Mucosa of rectum (tissue), 2 donors: ENCODE data around the gene C19orf47.

Source experiments
- H3K27ac ChIP-seq, 2 donors: one replicate each; pipeline ENCODE4 v1.7.0; 2013; ENCODE audit warnings: inconsistent platforms in 2 of 2, low read depth in 2 of 2, low read length in 2 of 2
- H3K27me3 ChIP-seq, 2 donors: one replicate each; pipeline ENCODE4 v1.7.0; 2013; ENCODE audit warnings: low read length in 2 of 2; ENCODE audit not compliant: control insufficient read depth in 2 of 2, insufficient read depth in 2 of 2
- H3K36me3 ChIP-seq, 2 donors: one replicate each; pipeline ENCODE4 v1.7.0; 2013; ENCODE audit warnings: low read length in 2 of 2; ENCODE audit not compliant: control insufficient read depth in 2 of 2, insufficient read depth in 2 of 2
- H3K4me1 ChIP-seq, 2 donors: one replicate each; pipeline ENCODE4 v1.7.0; 2013; ENCODE audit warnings: low read length in 2 of 2, mild to moderate bottlenecking in 1 of 2; ENCODE audit not compliant: control insufficient read depth in 2 of 2, insufficient read depth in 2 of 2
- H3K4me3 ChIP-seq, 2 donors: one replicate each; pipeline ENCODE4 v1.7.0; 2013; ENCODE audit warnings: low read length in 2 of 2
- H3K9ac ChIP-seq, 2 donors: one replicate each; pipeline ENCODE4 v1.7.0; 2013; ENCODE audit warnings: low read length in 2 of 2, low read depth in 1 of 2, mild to moderate bottlenecking in 1 of 2
- H3K9me3 ChIP-seq, 2 donors: one replicate each; pipeline ENCODE4 v1.7.0; 2013; ENCODE audit warnings: low read length in 2 of 2; ENCODE audit not compliant: control insufficient read depth in 2 of 2
- donor health status: healthy.
- donor health status: Normal muscosa, but diverticular disease.

C19orf47 gene, protein sequence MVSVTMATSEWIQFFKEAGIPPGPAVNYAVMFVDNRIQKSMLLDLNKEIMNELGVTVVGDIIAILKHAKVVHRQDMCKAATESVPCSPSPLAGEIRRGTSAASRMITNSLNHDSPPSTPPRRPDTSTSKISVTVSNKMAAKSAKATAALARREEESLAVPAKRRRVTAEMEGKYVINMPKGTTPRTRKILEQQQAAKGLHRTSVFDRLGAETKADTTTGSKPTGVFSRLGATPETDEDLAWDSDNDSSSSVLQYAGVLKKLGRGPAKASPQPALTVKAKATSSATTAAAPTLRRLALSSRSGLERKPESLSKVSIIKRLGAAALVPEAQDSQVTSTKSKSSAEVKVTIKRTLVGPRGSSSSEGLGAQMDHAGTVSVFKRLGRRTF

DNA sequence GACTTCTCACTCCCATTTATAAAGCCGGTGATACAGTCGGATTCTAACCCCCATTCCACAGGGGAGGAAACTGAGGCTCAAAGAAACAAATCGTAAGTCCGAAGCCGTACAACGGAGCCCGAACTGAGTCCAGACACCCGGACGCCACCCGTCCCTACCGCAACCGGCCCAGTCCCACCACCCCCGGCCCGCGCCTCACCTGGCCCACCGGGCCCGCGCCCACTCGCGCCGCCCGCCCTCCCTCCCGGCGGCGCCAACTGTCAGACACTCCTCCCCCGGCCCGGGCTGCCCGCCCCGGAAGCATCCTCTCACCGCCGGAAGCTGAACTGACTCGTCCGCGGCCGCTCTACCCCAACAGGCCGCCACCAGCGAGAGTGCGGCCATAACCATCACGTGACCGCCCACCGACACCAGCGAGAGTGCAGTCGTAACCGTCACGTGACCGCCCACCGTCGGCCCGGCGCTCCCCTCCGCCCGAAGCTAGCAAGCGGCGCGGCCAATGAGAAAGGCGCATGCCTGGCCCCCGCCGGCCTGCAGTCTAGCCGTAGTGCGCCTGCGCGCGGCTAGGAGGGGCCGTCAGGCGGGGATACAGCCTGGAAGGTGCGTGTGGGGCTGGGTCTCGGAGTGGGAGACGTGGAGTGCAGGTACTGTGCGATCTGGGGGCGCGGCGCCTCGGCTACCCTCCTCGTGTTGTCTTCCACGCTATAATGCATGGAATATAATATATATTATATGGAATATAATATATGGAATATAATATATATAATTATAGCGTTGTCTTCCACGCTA is at the start of gene C19orf47, which contains the start of gene PLD3:
Gene C19orf47, minus strand, starts transcription at position 273 of the 789 bp plus-strand sequence. CDS start 6,540 bp downstream, outside the sequence.
Gene PLD3, plus strand, starts transcription at position 571 of the 789 bp plus-strand sequence. CDS start 17,789 bp downstream, outside the sequence.
- peak within 1 kb of the TSS; percentile 75 to 97 for H3K4me3 ChIP-seq
- peaks cover 9% of the 10 kb centered on the region in 2 donors for H3K4me1 ChIP-seq
- H3K9ac ChIP-seq, result peak within 1 kb of the TSS; percentile 88 to 91
- H3K27ac ChIP-seq, result peak within 1 kb of the TSS; percentile 51 to 58
- H3K27me3 ChIP-seq, result no peaks in the 10 kb centered on the region
- H3K9me3 ChIP-seq, result no peaks in the 10 kb centered on the region
- peaks cover 0 to under 1% of the 10 kb centered on the region in 2 donors for H3K36me3 ChIP-seq

DNA sequence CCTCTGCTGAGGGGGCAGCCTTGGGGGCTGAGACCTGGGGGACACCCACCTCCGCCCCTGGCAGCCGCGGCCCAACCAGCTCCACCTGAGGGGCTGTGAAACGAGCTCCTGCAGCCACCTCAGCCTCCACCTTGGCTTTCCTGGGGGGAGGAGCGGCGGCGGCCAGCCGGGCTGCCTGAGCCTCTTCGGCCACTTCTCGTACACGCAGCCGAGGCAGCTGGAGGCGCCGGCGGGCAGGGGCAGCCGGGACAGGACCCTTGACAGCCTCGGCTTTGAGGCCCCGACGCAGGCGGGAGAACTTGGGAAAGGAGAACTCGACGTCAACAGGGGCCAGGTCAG is 49.3 kb upstream of the C19orf47 start:
- no peak overlapping the region for H3K27ac ChIP-seq
- peaks cover 0 to 4% of the 10 kb centered on the region in 2 donors for H3K4me1 ChIP-seq
- no peaks in the 10 kb centered on the region for H3K36me3 ChIP-seq
- H3K9me3 ChIP-seq, result no peaks in the 10 kb centered on the region
- no peak overlapping the region for H3K9ac ChIP-seq
- no peaks in the 10 kb centered on the region for H3K27me3 ChIP-seq
- no peak overlapping the region for H3K4me3 ChIP-seq

DNA sequence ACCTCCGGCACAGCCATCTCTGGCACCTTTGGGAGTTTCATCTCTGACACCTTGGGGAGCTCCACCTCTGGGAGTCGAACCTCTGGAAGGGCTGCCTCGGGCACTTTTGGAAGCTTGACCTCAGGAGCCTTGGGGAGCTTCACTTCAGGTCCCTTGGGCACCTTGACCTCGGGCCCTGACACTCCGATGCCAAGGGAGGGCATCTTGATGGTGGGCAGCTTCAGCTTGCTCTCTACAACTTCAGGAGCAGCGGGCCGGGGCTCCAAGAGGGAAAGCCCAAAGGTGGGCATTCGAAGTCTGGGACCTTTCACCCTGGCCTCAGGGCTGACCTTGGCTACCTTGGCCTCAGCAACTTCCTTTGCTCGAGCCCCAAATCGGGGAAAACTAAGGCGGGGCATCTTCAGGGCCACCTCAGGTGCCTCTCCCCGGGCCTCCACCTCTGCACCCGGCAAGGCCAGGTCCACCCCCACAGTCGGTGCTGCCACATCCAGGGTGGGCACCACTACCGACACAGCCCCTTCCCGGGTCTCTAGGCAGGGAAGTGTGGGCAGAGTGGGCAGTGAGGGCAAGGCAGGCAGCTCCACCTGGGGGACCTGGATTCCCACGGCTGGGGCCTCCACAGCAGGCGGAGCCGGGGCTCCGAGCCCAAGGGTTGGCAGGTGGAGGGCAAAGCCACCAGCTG is 48.8 kb upstream of the C19orf47 start:
- Histone ChIP-seq H3K4me3 (no peak overlapping the region), H3K27me3 (no peaks in the 10 kb centered on the region), H3K9me3 (no peaks in the 10 kb centered on the region), H3K4me1 (peaks cover 0 to 4% of the 10 kb centered on the region in 2 donors), H3K27ac (no peak overlapping the region), H3K9ac (no peak overlapping the region), H3K36me3 (no peaks in the 10 kb centered on the region)

DNA sequence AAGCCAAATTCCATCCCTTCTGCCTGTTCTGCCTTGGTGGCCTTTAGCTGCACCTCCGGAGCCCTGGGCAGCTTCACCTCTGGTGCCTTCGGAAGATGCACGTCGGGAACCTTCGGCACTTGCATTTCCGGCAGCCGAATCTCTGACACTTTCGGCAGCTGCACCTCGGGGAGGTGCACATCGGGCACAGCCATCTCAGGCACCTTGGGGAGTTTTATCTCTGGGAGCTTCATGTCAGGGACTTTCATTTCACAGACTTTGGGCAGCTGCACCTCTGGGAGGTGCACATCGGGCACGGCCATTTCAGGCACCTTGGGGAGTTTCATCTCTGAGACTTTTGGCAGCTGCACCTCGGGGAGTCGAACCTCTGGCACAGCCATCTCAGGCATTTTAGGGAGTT is 47.8 kb upstream of the C19orf47 start:
- no peak overlapping the region for H3K4me3 ChIP-seq
- H3K4me1 ChIP-seq, result peaks cover 0 to 4% of the 10 kb centered on the region in 2 donors
- no peaks in the 10 kb centered on the region for H3K36me3 ChIP-seq
- H3K27me3 ChIP-seq, result no peaks in the 10 kb centered on the region
- H3K9ac ChIP-seq, result no peak overlapping the region
- no peaks in the 10 kb centered on the region for H3K9me3 ChIP-seq
- H3K27ac ChIP-seq, result no peak overlapping the region

DNA sequence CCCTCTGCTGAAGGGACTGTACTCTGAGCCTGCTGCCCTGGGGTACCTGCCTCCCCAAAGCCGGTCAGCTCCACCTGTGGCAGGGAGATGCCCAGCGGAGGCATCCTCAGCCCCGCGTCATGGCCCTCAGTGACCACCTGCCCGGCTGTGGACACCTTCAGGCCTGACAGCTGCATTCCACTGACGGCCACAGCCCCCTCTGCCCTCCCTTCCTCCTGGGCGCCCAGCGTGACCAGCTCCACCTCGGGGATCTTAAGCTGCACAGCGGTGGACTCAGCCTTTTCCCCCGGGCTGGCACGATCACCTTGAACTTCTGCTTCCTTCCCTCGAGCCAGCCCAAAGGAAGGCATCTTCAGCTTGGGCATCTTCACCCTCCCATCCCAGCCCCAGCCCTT is 46.6 kb upstream of the C19orf47 start:
- Histone ChIP-seq H3K4me3 (no peak overlapping the region), H3K9me3 (no peaks in the 10 kb centered on the region), H3K27me3 (no peaks in the 10 kb centered on the region), H3K27ac (no peak overlapping the region), H3K9ac (no peak overlapping the region), H3K36me3 (no peaks in the 10 kb centered on the region), H3K4me1 (peaks cover 0 to 4% of the 10 kb centered on the region in 2 donors)

DNA sequence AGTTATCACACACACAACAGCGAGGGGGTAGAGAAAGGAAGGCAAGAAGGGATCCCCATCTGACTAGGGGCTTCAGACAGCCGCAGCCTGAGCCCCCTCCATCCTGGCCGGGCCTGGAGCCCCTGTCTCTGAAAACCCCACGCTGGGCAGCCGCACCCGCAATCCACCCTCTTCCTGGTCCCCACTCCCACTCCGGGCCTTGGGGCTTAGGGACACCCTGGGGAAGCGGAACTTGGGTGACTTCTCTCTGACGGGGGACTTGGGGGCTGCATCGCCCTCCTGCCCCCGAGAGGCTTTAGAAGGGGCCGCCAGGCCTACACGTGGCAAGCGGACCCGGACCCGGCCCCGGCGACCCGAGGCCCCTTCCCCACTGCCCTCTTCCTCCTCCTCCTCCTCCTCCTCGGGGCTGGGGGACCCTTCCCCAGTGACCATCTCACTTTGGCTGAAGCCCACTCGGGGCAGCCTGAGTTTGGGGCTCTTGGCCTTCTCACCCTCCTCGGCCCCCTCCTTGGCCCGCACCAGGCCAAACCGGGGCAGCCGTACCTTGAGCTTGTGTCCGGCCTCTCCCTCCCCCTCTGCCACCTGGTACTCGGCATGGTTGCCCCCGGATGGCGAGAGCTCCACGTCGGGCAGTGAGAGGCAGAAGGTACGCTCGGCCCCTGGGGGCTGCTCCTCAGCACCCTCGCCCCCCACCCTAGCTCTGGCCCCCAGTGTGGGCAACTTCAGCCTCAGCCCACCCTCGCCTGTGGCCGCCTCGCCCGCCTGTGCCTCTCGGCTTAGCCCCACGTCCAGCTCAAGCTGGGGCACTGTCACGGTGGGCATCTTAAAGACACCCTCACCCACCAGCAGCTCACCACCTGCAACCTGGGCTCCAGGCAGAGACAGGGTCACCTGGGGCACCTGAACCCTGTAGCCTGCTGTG is 46.0 kb upstream of the C19orf47 start:
- Histone ChIP-seq H3K27ac (no peak overlapping the region), H3K4me3 (no peak overlapping the region), H3K4me1 (peaks cover 0 to 4% of the 10 kb centered on the region in 2 donors), H3K27me3 (no peaks in the 10 kb centered on the region), H3K36me3 (no peaks in the 10 kb centered on the region), H3K9ac (no peak overlapping the region), H3K9me3 (no peaks in the 10 kb centered on the region)

DNA sequence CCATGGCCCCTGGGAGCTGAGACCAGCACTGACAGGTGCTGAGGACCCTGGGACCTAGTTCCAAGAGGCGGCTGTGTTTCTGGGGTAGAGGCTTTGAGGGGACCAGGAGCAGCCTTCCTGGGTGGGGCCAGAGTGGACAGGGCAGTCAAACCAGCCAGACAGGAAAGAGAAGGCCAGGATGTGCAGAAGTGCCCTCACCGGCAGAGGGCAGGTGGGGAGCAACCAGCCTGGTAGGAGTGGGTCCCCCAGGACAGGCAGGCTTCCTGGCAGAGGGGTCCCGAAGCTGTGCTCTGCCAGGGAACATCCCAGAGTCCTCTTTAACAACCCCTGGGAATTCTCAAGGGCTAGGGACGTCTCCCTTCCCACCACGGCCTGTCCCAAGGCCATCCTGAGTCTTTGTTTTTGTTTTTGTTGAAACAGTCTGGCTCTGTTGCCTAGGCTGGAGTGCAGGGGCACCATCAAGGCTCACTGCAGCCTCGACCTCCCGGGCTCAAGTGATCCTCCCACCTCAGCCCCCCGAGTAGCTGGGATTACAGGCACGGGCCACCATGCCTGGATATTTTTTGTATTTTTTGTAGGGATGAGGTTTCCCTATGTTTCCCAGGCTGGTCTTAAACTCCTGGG is 44.8 kb upstream of the C19orf47 start:
- Histone ChIP-seq H3K4me3 (no peak overlapping the region), H3K27ac (no peak overlapping the region), H3K4me1 (peaks cover 0 to 4% of the 10 kb centered on the region in 2 donors), H3K9me3 (no peaks in the 10 kb centered on the region), H3K27me3 (no peaks in the 10 kb centered on the region), H3K36me3 (no peaks in the 10 kb centered on the region), H3K9ac (no peak overlapping the region)

DNA sequence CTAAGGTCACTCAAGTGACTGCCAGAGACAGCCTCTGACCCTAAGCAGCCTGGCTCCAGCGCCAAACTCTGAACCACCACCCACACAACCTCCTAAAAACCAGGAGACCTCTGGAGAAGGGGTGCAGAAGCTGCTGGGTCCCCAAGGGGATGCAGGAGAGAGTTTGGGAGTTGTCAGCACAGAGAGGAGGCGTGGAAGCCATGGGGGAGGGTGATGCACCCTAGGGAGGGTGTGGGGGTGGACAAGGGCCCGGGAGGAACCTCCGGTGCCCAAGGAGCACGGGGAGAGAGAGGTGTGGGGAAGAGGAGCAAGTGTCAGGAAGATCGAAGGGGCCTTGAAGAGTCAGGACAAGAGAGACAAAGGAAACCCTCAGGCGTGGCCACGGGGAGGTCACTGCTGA is 43.9 kb upstream of the C19orf47 start:
- Histone ChIP-seq H3K36me3 (no peaks in the 10 kb centered on the region), H3K9me3 (no peaks in the 10 kb centered on the region), H3K9ac (no peak overlapping the region), H3K27me3 (no peaks in the 10 kb centered on the region), H3K4me1 (peaks cover 0 to 4% of the 10 kb centered on the region in 2 donors), H3K4me3 (no peak overlapping the region), H3K27ac (no peak overlapping the region)

DNA sequence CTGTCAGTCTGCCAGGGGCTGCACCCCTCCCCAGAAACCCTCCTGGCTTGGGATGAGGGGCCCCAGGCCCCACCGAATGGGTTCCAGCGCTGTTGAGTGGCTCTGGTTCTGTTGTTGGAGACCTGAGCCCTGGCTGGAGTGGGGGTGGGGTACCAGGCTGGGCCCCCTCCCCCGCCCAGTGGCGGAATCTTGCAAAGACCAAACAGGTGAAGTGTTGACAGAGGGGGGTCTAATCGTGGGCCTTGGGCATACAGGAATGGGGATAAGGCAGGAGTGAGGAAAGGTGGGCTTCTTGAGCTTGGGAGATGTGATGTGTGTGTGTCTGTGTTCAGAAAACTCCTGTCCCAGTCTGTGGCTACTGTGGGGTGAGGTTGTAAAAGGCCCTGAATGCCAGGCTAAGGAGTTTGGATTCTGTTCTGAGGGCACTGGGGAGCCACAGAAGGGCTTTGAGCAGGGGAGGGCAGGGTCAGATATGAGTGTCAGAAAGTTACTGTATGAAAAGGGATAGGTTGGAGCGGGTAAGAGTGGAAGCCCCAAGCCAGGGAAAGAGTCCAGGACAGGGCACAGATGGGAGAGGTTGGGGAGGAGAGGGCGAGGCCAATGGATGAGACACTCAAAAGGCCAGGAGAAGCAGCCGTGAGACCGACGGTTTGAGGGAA is 42.0 kb upstream of the C19orf47 start, which contains the start of gene HIPK4:
Gene HIPK4, minus strand, starts transcription at position 98 of the 659 bp plus-strand sequence. CDS start 279 bp downstream, outside the sequence.
- Histone ChIP-seq H3K27ac (no peak within 1 kb of the TSS), H3K4me1 (peaks cover 0 to 4% of the 10 kb centered on the region in 2 donors), H3K9me3 (no peaks in the 10 kb centered on the region), H3K27me3 (no peaks in the 10 kb centered on the region), H3K9ac (no peak within 1 kb of the TSS), H3K4me3 (no peak within 1 kb of the TSS), H3K36me3 (no peaks in the 10 kb centered on the region)
